VCaP (cell line): Measurements from ENCODE around the gene TRAF2.
A peak's percentile ranks its signal among the peaks of the same experiment; 100 is the strongest.

ENCODE experiments used
- H3K27ac ChIP-seq: fragments of 450-650 bp; 2 replicates; pipeline ENCODE4 v1.5.1; 2017
- CTCF ChIP-seq: fragments of 450-650 bp; conservative IDR thresholded peaks from 2 replicates; pipeline ENCODE4 v1.5.1; 2017; ENCODE audit warnings: mild to moderate bottlenecking, moderate library complexity

TRAF2 gene

GRCh38 chr9:136890661-136891060 is 4.3 kb downstream of the TRAF2 start:
- TF ChIP-seq CTCF, result no peak
- no peak overlapping the region for H3K27ac ChIP-seq

GRCh38 chr9:136896027-136896426 is 9.7 kb downstream of the TRAF2 start:
- H3K27ac ChIP-seq, result peak overlapping the region; percentile 1; the same call in 1 of the 2 replicates
- no peak for TF ChIP-seq CTCF

GRCh38 chr9:136898483-136899100 is 12.3 kb downstream of the TRAF2 start:
- TF ChIP-seq CTCF, result no peak
- H3K27ac ChIP-seq, result peak overlapping the region; percentile 15; the same call in 1 of the 2 replicates

GRCh38 chr9:136899196-136899595 is 12.9 kb downstream of the TRAF2 start:
- TF ChIP-seq CTCF, result no peak
- peak overlapping the region; percentile 15; the same call in 1 of the 2 replicates for H3K27ac ChIP-seq

DNA sequence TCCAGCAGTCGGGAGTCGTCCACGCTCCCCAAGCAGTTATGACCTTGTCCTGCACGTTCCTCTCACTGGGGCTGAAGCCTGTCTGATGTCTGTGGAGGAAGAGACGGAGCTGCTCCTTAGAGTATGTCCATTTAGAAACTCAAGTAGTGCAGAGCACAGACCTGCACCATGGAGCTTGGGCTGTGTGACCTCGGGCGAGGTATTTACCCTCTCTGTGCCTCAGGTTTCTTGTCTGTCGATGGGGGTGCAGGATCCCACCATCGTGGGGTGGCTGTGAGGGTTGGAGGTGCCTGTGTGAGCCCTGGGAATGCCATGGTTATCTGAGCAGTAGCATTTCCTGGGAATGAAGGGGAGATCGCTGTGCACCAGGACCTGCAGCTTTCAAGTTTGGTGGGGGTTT is 14.2 kb downstream of the TRAF2 start:
- H3K27ac ChIP-seq, result peak overlapping the region; percentile 91; the same call in 1 of the 2 replicates
- TF ChIP-seq CTCF, result no peak

GRCh38 chr9:136900988-136901515 is 14.7 kb downstream of the TRAF2 start:
- no peak for TF ChIP-seq CTCF
- peak overlapping the region; percentile 91 for H3K27ac ChIP-seq

DNA sequence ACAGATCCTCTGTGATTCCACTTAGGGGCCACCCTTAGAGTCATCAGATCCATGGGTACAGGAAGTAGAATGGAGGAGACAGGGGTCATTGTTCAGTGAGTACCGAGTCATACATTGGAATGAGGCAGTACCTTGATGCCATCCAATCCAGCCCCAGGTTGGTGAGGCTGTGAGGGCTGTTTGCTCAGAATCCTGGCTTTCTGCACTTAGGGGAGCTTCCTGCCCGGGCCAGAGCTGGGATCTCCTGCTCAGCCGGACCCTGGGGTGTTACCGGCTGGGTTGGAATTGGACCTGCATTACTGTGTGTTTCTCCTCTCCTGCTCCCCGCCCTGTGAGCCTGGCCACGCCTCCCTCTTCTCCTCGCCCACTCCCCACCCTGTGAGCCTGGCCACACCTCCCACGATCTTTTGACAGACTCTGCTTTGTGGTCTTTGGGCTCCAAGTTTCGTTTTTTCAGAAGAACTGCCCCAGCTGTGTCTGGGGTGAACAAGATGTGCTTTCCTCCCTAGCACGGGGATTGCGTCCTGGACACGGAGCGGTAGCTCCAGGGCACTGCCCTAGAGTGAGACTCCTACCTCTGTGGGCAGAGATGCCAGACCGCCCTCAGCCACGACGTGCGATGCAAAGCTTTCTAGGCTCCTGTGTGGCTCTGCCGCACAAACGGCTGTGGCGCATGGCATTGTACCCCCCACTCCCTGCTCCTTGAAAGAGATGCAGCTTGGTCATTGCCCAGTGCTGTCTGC is 15.4 kb downstream of the TRAF2 start:
- H3K27ac ChIP-seq, result peak overlapping the region; percentile 91
- no peak for TF ChIP-seq CTCF
